Mesendoderm (in vitro differentiated cells): ENCODE data around the gene PDCD10.

Experiments
- DNase-seq: peaks from one replicate; pipeline ENCODE4 v3.0.0; 2013
- H2AK5ac ChIP-seq: 2 replicates; pipeline ENCODE4 v1.6.1; 2013; ENCODE audit warnings: low read length, inconsistent platforms
- H2BK120ac ChIP-seq: 2 replicates; pipeline ENCODE4 v1.6.1; 2013; ENCODE audit warnings: low read depth, mild to moderate bottlenecking, low read length, moderate library complexity, mixed read lengths
- H2BK15ac ChIP-seq: replicated peaks from 2 replicates; pipeline ENCODE4 v1.6.1; 2013; ENCODE audit warnings: low read depth, mild to moderate bottlenecking, moderate library complexity
- H2BK5ac ChIP-seq: 2 replicates; pipeline ENCODE4 v1.6.1; 2013; ENCODE audit warnings: low read length, inconsistent platforms
- H3K18ac ChIP-seq: 2 replicates; pipeline ENCODE4 v1.6.1; 2013; ENCODE audit warnings: mild to moderate bottlenecking, low read length, mixed read lengths
- H3K23ac ChIP-seq: one replicate; pipeline ENCODE4 v1.6.1; 2013; ENCODE audit warnings: low read length
- H3K27ac ChIP-seq: 2 replicates; pipeline ENCODE4 v1.5.1; 2013; ENCODE audit warnings: low read depth, mild to moderate bottlenecking, inconsistent platforms, low read length, moderate library complexity
- H3K27me3 ChIP-seq: 2 replicates; pipeline ENCODE4 v1.6.1; 2013; ENCODE audit warnings: low read length, control low read depth, mild to moderate bottlenecking, inconsistent platforms; ENCODE audit not compliant: insufficient read depth, poor library complexity
- H3K36me3 ChIP-seq: 2 replicates; pipeline ENCODE4 v1.6.1; 2013; ENCODE audit warnings: low read length, inconsistent platforms; ENCODE audit not compliant: control insufficient read depth, insufficient read depth
- H3K4ac ChIP-seq: one replicate; pipeline ENCODE4 v1.6.1; 2013; ENCODE audit warnings: low read depth, mild to moderate bottlenecking, low read length, moderate library complexity
- H3K4me1 ChIP-seq: 2 replicates; pipeline ENCODE4 v1.6.1; 2013; ENCODE audit warnings: low read depth, low read length, inconsistent platforms; ENCODE audit not compliant: control insufficient read depth
- H3K4me2 ChIP-seq: 2 replicates; pipeline ENCODE4 v1.6.1; 2013; ENCODE audit warnings: low read length
- H3K4me3 ChIP-seq: 2 replicates; pipeline ENCODE4 v1.5.1; 2013; ENCODE audit warnings: mild to moderate bottlenecking, low read length
- H3K56ac ChIP-seq: one replicate; pipeline ENCODE4 v1.6.1; 2013; ENCODE audit warnings: low read length
- H3K79me1 ChIP-seq: 2 replicates; pipeline ENCODE4 v1.6.1; 2013; ENCODE audit warnings: low read length, inconsistent platforms
- H3K79me2 ChIP-seq: 2 replicates; pipeline ENCODE4 v1.6.1; 2013; ENCODE audit warnings: mild to moderate bottlenecking, low read length; ENCODE audit not compliant: control insufficient read depth, insufficient read depth
- H3K9ac ChIP-seq: 2 replicates; pipeline ENCODE4 v1.6.1; 2013; ENCODE audit warnings: low read length, inconsistent platforms
- H4K5ac ChIP-seq: one replicate; pipeline ENCODE4 v1.6.1; 2013; ENCODE audit warnings: low read length
- H4K8ac ChIP-seq: one replicate; pipeline ENCODE4 v1.6.1; 2013; ENCODE audit warnings: low read depth, mild to moderate bottlenecking, control low read depth, low read length, moderate library complexity
- whole genome bisulfite sequencing: extraction: QIAGEN DNeasy Blood & Tissue Kit; methylation state at CpG from one replicate; pipeline ENCODE4 v1.1.7; 2013; ENCODE audit warnings: low lambda C conversion rate, missing lambda C conversion rate; ENCODE audit not compliant: insufficient coverage; ENCODE audit errors: extremely low coverage; 5-methylcytosine and 5-hydroxymethylcytosine counted together

Gene PDCD10

GRCh38 chr3:167694121-167694520 is 40.6 kb downstream of the PDCD10 start:
- Histone ChIP-seq H3K36me3 (no peaks in the 10 kb centered on the region), H3K9ac (no peak overlapping the region), H3K4ac (no peak overlapping the region), H3K4me3 (no peak overlapping the region), H2BK120ac (no peak overlapping the region), H3K79me2 (no peaks in the 10 kb centered on the region), H3K27me3 (no peaks in the 10 kb centered on the region), H3K18ac (no peak overlapping the region), H3K23ac (no peak overlapping the region), H2BK15ac (no peak overlapping the region), H2AK5ac (no peak overlapping the region), H3K56ac (no peak overlapping the region), H4K8ac (no peak overlapping the region), H3K79me1 (no peaks in the 10 kb centered on the region), H4K5ac (no peak overlapping the region), H3K4me1 (no peaks in the 10 kb centered on the region), H3K27ac (no peak overlapping the region), H3K4me2 (no peak overlapping the region), H2BK5ac (no peak overlapping the region)
- WGBS: no CpG with 5 or more reads among the region's 2 CpGs
- no peak for DNase-seq

DNA sequence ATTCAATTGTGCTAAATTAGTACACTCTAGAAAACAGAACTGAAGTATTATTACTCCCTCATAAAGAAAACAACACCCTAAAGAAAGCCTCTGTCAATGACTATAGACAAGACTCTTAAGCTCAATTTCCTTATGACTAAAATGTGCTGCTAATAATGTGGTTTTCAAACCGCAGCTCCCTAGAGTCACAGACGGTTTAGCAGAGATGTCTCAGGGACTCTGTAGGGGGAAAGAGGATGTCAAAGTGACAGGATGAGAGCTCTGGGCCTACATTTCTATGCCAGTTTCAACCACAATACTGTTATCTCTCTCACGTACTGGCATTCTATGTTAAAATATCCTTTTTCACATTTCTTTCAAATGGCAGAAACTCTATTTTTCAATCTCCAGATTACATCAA is 43.3 kb downstream of the PDCD10 start:
- H3K4me3 ChIP-seq: no peak overlapping the region
- H3K23ac ChIP-seq: no peak overlapping the region
- no peak overlapping the region for H2AK5ac ChIP-seq
- no peak overlapping the region for H2BK5ac ChIP-seq
- no peak overlapping the region for H2BK120ac ChIP-seq
- no peak overlapping the region for H2BK15ac ChIP-seq
- no peaks in the 10 kb centered on the region for H3K36me3 ChIP-seq
- no peaks in the 10 kb centered on the region for H3K27me3 ChIP-seq
- H3K79me2 ChIP-seq: no peaks in the 10 kb centered on the region
- no peak overlapping the region for H4K5ac ChIP-seq
- no peak overlapping the region for H3K9ac ChIP-seq
- H3K4ac ChIP-seq: no peak overlapping the region
- H3K27ac ChIP-seq: no peak overlapping the region
- H3K56ac ChIP-seq: no peak overlapping the region
- no peak overlapping the region for H3K4me2 ChIP-seq
- H3K18ac ChIP-seq: no peak overlapping the region
- no CpG with 5 or more reads among the region's 3 CpGs for WGBS
- H4K8ac ChIP-seq: no peak overlapping the region
- H3K79me1 ChIP-seq: no peaks in the 10 kb centered on the region
- no peak for DNase-seq
- H3K4me1 ChIP-seq: no peaks in the 10 kb centered on the region

DNA sequence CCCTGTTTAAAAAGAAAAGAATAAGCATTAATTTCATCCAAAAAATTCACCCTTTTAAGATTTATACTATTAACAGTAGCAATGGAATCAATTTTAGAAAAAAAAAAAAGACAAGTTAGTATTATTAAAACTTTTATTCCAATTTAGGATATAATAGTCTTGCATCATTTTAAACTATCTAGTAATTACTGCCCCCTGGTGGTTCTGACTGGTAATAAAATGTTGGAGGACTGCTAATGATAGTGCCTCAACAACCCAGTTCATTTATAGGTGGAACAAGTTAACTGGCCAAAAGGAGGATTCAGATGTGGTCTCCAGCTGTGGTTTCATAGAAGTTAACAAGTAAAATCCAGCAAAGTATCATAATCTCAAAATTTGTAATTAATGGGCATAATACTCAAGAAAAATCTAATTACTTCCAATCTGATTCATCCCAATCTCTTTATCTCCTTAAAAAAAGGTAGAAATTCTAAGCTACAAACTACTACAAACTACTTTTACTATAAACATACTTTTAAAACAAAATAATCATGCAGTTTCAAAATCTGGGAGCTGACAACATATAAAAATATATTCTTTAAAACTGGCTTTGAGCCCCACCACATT is 50.2 kb downstream of the PDCD10 start:
- H3K4me3 ChIP-seq: no peak overlapping the region
- no peaks in the 10 kb centered on the region for H3K4me1 ChIP-seq
- no peak overlapping the region for H2AK5ac ChIP-seq
- DNase-seq: peak; percentile 72
- H3K79me2 ChIP-seq: no peaks in the 10 kb centered on the region
- no peak overlapping the region for H2BK15ac ChIP-seq
- no peak overlapping the region for H3K4ac ChIP-seq
- no peak overlapping the region for H3K23ac ChIP-seq
- no peak overlapping the region for H2BK120ac ChIP-seq
- no peak overlapping the region for H4K8ac ChIP-seq
- no peak overlapping the region for H3K27ac ChIP-seq
- no peak overlapping the region for H3K56ac ChIP-seq
- H3K79me1 ChIP-seq: no peaks in the 10 kb centered on the region
- no peak overlapping the region for H3K4me2 ChIP-seq
- no peak overlapping the region for H3K9ac ChIP-seq
- no peak overlapping the region for H3K18ac ChIP-seq
- H3K36me3 ChIP-seq: peaks cover 2% of the 10 kb centered on the region
- no peak overlapping the region for H2BK5ac ChIP-seq
- no peak overlapping the region for H4K5ac ChIP-seq
- no peaks in the 10 kb centered on the region for H3K27me3 ChIP-seq

DNA sequence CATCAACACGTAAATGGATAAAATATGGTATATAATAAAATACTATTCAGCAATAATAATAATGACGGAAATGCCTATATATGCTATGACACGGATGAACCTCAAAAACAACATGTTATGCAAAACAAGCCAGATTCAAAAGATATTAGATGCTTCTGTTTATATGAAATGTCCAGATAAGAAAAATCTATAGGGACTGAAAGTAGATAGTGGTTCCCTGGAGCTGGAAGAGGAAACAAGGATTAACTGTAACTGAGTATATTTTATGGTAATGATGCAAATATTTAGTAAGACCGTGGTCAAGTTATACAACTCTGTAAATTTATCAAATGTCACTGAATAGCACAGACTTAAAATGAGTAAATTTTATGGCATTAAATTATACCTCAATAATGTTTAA is 55.2 kb downstream of the PDCD10 start:
- Histone ChIP-seq H3K56ac (no peak overlapping the region), H2BK120ac (no peak overlapping the region), H3K4me1 (no peaks in the 10 kb centered on the region), H3K18ac (no peak overlapping the region), H4K5ac (no peak overlapping the region), H3K79me1 (no peaks in the 10 kb centered on the region), H3K27me3 (no peaks in the 10 kb centered on the region), H4K8ac (no peak overlapping the region), H3K27ac (no peak overlapping the region), H3K4ac (no peak overlapping the region), H2AK5ac (no peak overlapping the region), H3K4me3 (no peak overlapping the region), H3K36me3 (peaks cover 2% of the 10 kb centered on the region), H2BK15ac (no peak overlapping the region), H3K23ac (no peak overlapping the region), H3K79me2 (no peaks in the 10 kb centered on the region), H3K4me2 (no peak overlapping the region), H2BK5ac (no peak overlapping the region), H3K9ac (no peak overlapping the region)
- no peak for DNase-seq
- no CpG with 5 or more reads among the region's 4 CpGs for WGBS

GRCh38 chr3:167675848-167676247 is 58.8 kb downstream of the PDCD10 start:
- H3K36me3 ChIP-seq: no peaks in the 10 kb centered on the region
- H3K4me3 ChIP-seq: no peak overlapping the region

DNA sequence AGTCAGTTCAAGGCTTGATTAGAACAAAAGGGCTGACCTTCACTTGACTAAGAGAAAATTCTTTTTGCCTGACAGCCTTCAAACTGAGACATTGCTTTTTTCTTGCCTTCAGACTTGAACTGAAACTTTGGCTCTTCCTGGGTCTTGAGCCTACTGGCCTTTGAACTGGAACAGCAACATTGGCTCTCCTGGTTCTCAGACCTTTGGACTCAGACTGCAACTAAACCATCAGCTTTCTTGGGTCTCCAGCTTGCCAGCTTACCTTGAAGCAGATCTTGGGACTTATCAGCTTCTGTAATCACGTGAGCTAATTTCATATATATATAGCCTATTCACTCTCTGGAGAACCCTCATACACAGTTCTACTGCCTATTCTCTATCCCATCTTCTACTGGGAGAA is 61.5 kb downstream of the PDCD10 start:
- Histone ChIP-seq H3K79me1 (no peaks in the 10 kb centered on the region), H3K4me1 (no peaks in the 10 kb centered on the region), H3K4me3 (no peak overlapping the region), H3K27me3 (no peaks in the 10 kb centered on the region), H2BK15ac (no peak overlapping the region), H3K23ac (no peak overlapping the region), H2AK5ac (no peak overlapping the region), H3K18ac (no peak overlapping the region), H3K9ac (no peak overlapping the region), H3K4me2 (no peak overlapping the region), H3K4ac (no peak overlapping the region), H3K79me2 (no peaks in the 10 kb centered on the region), H3K36me3 (no peaks in the 10 kb centered on the region), H3K56ac (no peak overlapping the region), H2BK5ac (no peak overlapping the region), H4K5ac (no peak overlapping the region), H4K8ac (no peak overlapping the region), H3K27ac (no peak overlapping the region), H2BK120ac (no peak overlapping the region)
- no CpG with 5 or more reads among the region's 1 CpG for WGBS
- no peak for DNase-seq

More at GRCh38 chr3:167675848-167676247, 58.8 kb downstream of the PDCD10 start:
- no peaks in the 10 kb centered on the region for H3K4me1 ChIP-seq
- H3K4ac ChIP-seq: no peak overlapping the region
- WGBS: no CpG with 5 or more reads among the region's 1 CpG
- H2BK5ac ChIP-seq: no peak overlapping the region
- no peak overlapping the region for H3K4me2 ChIP-seq
- H2AK5ac ChIP-seq: no peak overlapping the region
- no peak overlapping the region for H2BK120ac ChIP-seq
- H3K18ac ChIP-seq: no peak overlapping the region
- no peak for DNase-seq
- H3K56ac ChIP-seq: no peak overlapping the region
- no peak overlapping the region for H3K9ac ChIP-seq
- no peak overlapping the region for H4K5ac ChIP-seq
- no peak overlapping the region for H3K23ac ChIP-seq
- no peaks in the 10 kb centered on the region for H3K79me2 ChIP-seq
- no peak overlapping the region for H2BK15ac ChIP-seq
- no peak overlapping the region for H4K8ac ChIP-seq
- H3K79me1 ChIP-seq: no peaks in the 10 kb centered on the region
- no peak overlapping the region for H3K27ac ChIP-seq
- H3K27me3 ChIP-seq: no peaks in the 10 kb centered on the region
